Endodermal cell (in vitro differentiated cells): ENCODE measurements around the gene DGKA. TPM values are rescaled to one million over a fixed set of nuclear protein-coding genes. Genes with fewer than 3 reads are reported as not detected.
"Not testable (repeated sequence)": the region's sequence is repeated elsewhere in the genome, so short reads cannot be mapped to it uniquely, and the experiment has no call there.

Experiments
- DNase-seq: peaks from one replicate; pipeline ENCODE4 v3.0.0-alpha.2; 2017
- H3K27ac ChIP-seq: 2 replicates; pipeline ENCODE4 v1.5.1; 2013; ENCODE audit warnings: mild to moderate bottlenecking, low read depth, low read length, moderate library complexity
- H3K27me3 ChIP-seq: 2 replicates; pipeline ENCODE4 v1.6.1; 2013; ENCODE audit warnings: mild to moderate bottlenecking, low read length, moderate library complexity; ENCODE audit not compliant: insufficient read depth, control insufficient read depth, poor library complexity, severe bottlenecking
- H3K36me3 ChIP-seq: 2 replicates; pipeline ENCODE4 v1.7.0; 2013; ENCODE audit warnings: mild to moderate bottlenecking, low read length, moderate library complexity; ENCODE audit not compliant: control insufficient read depth, insufficient read depth
- H3K4me1 ChIP-seq: one replicate; pipeline ENCODE4 v1.7.0; 2013; ENCODE audit warnings: low read length; ENCODE audit not compliant: control insufficient read depth, insufficient read depth
- H3K4me3 ChIP-seq: 2 replicates; pipeline ENCODE4 v1.5.1; 2013; ENCODE audit warnings: mild to moderate bottlenecking, low read length, moderate library complexity
- H3K9ac ChIP-seq: 2 replicates; pipeline ENCODE4 v1.6.1; 2013; ENCODE audit warnings: mild to moderate bottlenecking, low read length, moderate library complexity; ENCODE audit not compliant: poor library complexity, severe bottlenecking; ENCODE audit errors: extremely low read depth
- H3K9me3 ChIP-seq: 2 replicates; pipeline ENCODE4 v1.6.1; 2013; ENCODE audit warnings: mild to moderate bottlenecking, low read length, moderate library complexity; ENCODE audit not compliant: control insufficient read depth
- H3K27ac Mint-ChIP-seq: 2 replicates; pipeline ENCODE4 v1.8.0; 2020; ENCODE audit warnings: mixed read lengths
- H3K27me3 Mint-ChIP-seq: 2 replicates; pipeline ENCODE4 v1.8.0; 2021; ENCODE audit warnings: mild to moderate bottlenecking, mixed read lengths; ENCODE audit not compliant: insufficient read depth
- H3K36me3 Mint-ChIP-seq: 2 replicates; pipeline ENCODE4 v1.8.0; 2020; ENCODE audit warnings: low read depth, mixed read lengths
- H3K4me1 Mint-ChIP-seq: 2 replicates; pipeline ENCODE4 v1.8.0; 2020; ENCODE audit warnings: mixed read lengths
- H3K4me3 Mint-ChIP-seq: 2 replicates; pipeline ENCODE4 v1.8.0; 2020; ENCODE audit warnings: mild to moderate bottlenecking, moderate library complexity, mixed read lengths
- H3K9me3 Mint-ChIP-seq: 2 replicates; pipeline ENCODE4 v1.8.0; 2020; ENCODE audit warnings: mild to moderate bottlenecking, mixed read lengths
- CTCF ChIP-seq: fragments of 200-600 bp; sonication (generic); conservative IDR thresholded peaks from 2 replicates; pipeline ENCODE4 v1.5.0; 2021; ENCODE audit warnings: antibody characterized with exemption, mild to moderate bottlenecking
- WGBS, 2 experiments: methylation state at CpG; one replicate each; pipeline versions ENCODE4 v1.1.5 to v1.1.7; 2013; ENCODE audit warnings: missing lambda C conversion rate in 2 of 2, mixed read lengths in 1 of 2; ENCODE audit not compliant: insufficient coverage in 1 of 2, insufficient read length in 1 of 2; 5-methylcytosine and 5-hydroxymethylcytosine counted together
- total RNA-seq, 2 donors: library from RNA; stranded (reverse); fragmentation: NEBNext Ultra II Directional in 1 of 2; extraction: Animal tissue kit (Norgen Biotek cat#: 25700) in 1 of 2; gene quantifications; 2 replicates in 1 of 2; 3 replicates in 1 of 2; pipeline ENCODE4 v1.2.1, GENCODE V29; 2021

Gene DGKA
- total RNA-seq, 2 donors from 2014 or later = 10.2 to 11.1 TPM

- peaks cover 37% of the 10 kb centered on the region for H3K9me3 ChIP-seq
- no peak overlapping the region for H3K27ac Mint-ChIP-seq
Observed at GRCh38 chr12:56001487-56002100, 70.6 kb downstream of the DGKA start.

GRCh38 chr12:56003376-56003775, 72.4 kb downstream of the DGKA start:
- not testable (repeated sequence) for H3K27ac ChIP-seq, H3K4me3 Mint-ChIP-seq, H3K4me1 ChIP-seq, DNase-seq, H3K27me3 Mint-ChIP-seq, H3K27ac Mint-ChIP-seq, H3K4me3 ChIP-seq, H3K9ac ChIP-seq, H3K27me3 ChIP-seq
- Histone ChIP-seq H3K36me3 (peaks cover 43% of the 10 kb centered on the region), H3K9me3 (peaks cover 35% of the 10 kb centered on the region)
- Mint-ChIP-seq H3K36me3 (peaks cover 49% of the 10 kb centered on the region), H3K4me1 (peaks cover 20% of the 10 kb centered on the region), H3K9me3 (peaks cover 16% of the 10 kb centered on the region)
- WGBS, 2 experiments = 93 to 100% methylated on average over 5 of the region's 5 CpGs

More at GRCh38 chr12:56001487-56002100, 70.6 kb downstream of the DGKA start:
- H3K36me3 Mint-ChIP-seq = peaks cover 50% of the 10 kb centered on the region
- no peak for DNase-seq
- no peak for TF ChIP-seq CTCF
- H3K9me3 Mint-ChIP-seq = peaks cover 16% of the 10 kb centered on the region
- no peaks in the 10 kb centered on the region for H3K27me3 Mint-ChIP-seq
- H3K4me3 ChIP-seq = peak overlapping the region; percentile 74
- WGBS, 2 experiments = 93 to 94% methylated on average over 4 to 7 of the region's 7 CpGs
- no peak overlapping the region for H3K9ac ChIP-seq
- no peak overlapping the region for H3K4me3 Mint-ChIP-seq
- peaks cover 17% of the 10 kb centered on the region for H3K4me1 Mint-ChIP-seq
- no peak overlapping the region for H3K27ac ChIP-seq
- no peaks in the 10 kb centered on the region for H3K4me1 ChIP-seq
- no peaks in the 10 kb centered on the region for H3K27me3 ChIP-seq
- peaks cover 43% of the 10 kb centered on the region for H3K36me3 ChIP-seq

Other genes starting within 250 kb of the DGKA start
- gene ITGA7, start 223.3 kb upstream of the DGKA start, total RNA-seq = 100 to 1,000 TPM; 106 to 122 TPM
- 100 to 1,000 TPM in 1 of 2 donors, 10 to 100 TPM in 1; 95.1 to 102 TPM for gene BLOC1S1, start 215.1 kb upstream of the DGKA start, total RNA-seq
- 1 to 10 TPM; 4.1 to 7.4 TPM for gene RDH5, start 210.8 kb upstream of the DGKA start, total RNA-seq
- 1,000 to 10,000 TPM in 1 of 2 donors, 100 to 1,000 TPM in 1; 879 to 1,041 TPM for gene CD63, start 202.2 kb upstream of the DGKA start, total RNA-seq
- 10 to 100 TPM; 29.8 to 33.0 TPM for gene GDF11, start 188.0 kb upstream of the DGKA start, total RNA-seq
- gene SARNP, start 113.4 kb upstream of the DGKA start, total RNA-seq = 100 to 1,000 TPM in 1 of 2 donors, 10 to 100 TPM in 1; 95.7 to 119 TPM
- 10 to 100 TPM; 43.7 to 57.1 TPM for gene ORMDL2, start 113.1 kb upstream of the DGKA start, total RNA-seq
- 10 to 100 TPM; 33.2 to 50.9 TPM for gene DNAJC14, start 101.6 kb upstream of the DGKA start, total RNA-seq
- gene MMP19, start 88.2 kb upstream of the DGKA start, total RNA-seq = 1 to 10 TPM in 1 of 2 donors, under 1 TPM in 1; 0.40 to 2.1 TPM
- 10 to 100 TPM; 76.1 to 79.4 TPM for gene PYM1, start 3.3 kb upstream of the DGKA start, total RNA-seq
- 10 to 100 TPM; 17.2 to 20.8 TPM for gene PMEL, start 34.9 kb downstream of the DGKA start, total RNA-seq
- gene CDK2, start 35.7 kb downstream of the DGKA start, total RNA-seq = 10 to 100 TPM; 60.8 to 69.8 TPM
- gene RAB5B, start 42.9 kb downstream of the DGKA start, total RNA-seq = 10 to 100 TPM; 91.3 to 95.5 TPM
- gene SUOX, start 66.1 kb downstream of the DGKA start, total RNA-seq = 10 to 100 TPM; 23.2 to 27.5 TPM
- 10 to 100 TPM in 1 of 2 donors, 1 to 10 TPM in 1; 9.8 to 10.2 TPM for gene IKZF4, start 89.9 kb downstream of the DGKA start, total RNA-seq
- gene RPS26, start 110.8 kb downstream of the DGKA start, total RNA-seq = 10 to 100 TPM; 35.8 to 58.6 TPM
- 10 to 100 TPM; 45.7 to 51.8 TPM for gene ERBB3, start 149.0 kb downstream of the DGKA start, total RNA-seq
- 100 to 1,000 TPM; 128 to 161 TPM for gene PA2G4, start 173.4 kb downstream of the DGKA start, total RNA-seq
- gene RPL41, start 185.5 kb downstream of the DGKA start, total RNA-seq = 1,000 to 10,000 TPM; 4,305 to 4,379 TPM
- 1 to 10 TPM; 7.9 to 9.1 TPM for gene ZC3H10, start 187.1 kb downstream of the DGKA start, total RNA-seq
- 100 to 1,000 TPM in 1 of 2 donors, 10 to 100 TPM in 1; 97.0 to 118 TPM for gene ESYT1, start 197.1 kb downstream of the DGKA start, total RNA-seq
- 100 to 1,000 TPM; 153 to 191 TPM for gene MYL6B, start 221.4 kb downstream of the DGKA start, total RNA-seq
- gene MYL6, start 227.2 kb downstream of the DGKA start, total RNA-seq = 1,000 to 10,000 TPM; 1,640 to 1,647 TPM